ENCODE measurements around the gene PGD. TPM values are rescaled to one million over a fixed set of nuclear protein-coding genes. Genes with fewer than 3 reads are reported as not detected.

PGD gene
- total and polyA plus RNA-seq, 2 of the 13 experiments (the other 11 are each of a cell fraction or from before 2014, with no cell fraction given), result 64.8 to 210 TPM

DNA sequence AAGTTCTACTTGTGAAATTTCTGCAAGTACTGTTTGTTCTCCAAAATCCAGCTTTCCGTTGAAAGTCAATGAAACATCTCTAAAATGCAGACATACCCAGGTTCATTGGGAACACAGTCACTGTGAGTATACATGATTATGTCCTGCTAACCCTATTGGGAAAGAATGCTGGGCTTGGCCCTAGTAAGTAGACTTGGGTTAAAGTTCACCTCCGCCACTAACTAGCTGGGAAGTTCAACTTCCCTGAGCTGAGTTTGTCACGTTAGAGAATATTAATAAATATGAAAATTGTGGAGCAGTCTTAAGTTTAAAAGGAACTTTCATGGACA, 10.5 kb upstream of the PGD start (continued):
- TF ChIP-seq ARID5B (CRISPR knock-in tag; IDR thresholded peaks at IDR 0.05) (peak; percentile 37; the same call in 1 of the 2 replicates), ZNF382 (CRISPR knock-in tag; IDR thresholded peaks at IDR 0.05; ENCODE audit: borderline replicate concordance) (no peak), ZNF331 (CRISPR knock-in tag; IDR thresholded peaks at IDR 0.05) (0 out of 2 replicates have a peak, but pooled peaks have one; percentile 17), ZNF790 (CRISPR knock-in tag; IDR thresholded peaks at IDR 0.05; ENCODE audit: borderline replicate concordance) (no peak), CREB1 (IDR thresholded peaks at IDR 0.05) (no peak), CREB1 (CRISPR knock-in tag; IDR thresholded peaks at IDR 0.05) (peak; percentile 54), KDM6A (CRISPR knock-in tag; IDR thresholded peaks at IDR 0.05; ENCODE audit: low read depth) (0 out of 2 replicates have a peak, but pooled peaks have one; percentile 21), CEBPB (IDR thresholded peaks at IDR 0.05; ENCODE audit: borderline replicate concordance, low read depth, low read length) (peak; percentile 62; the same call in 1 of the 2 replicates), ZNF644 (CRISPR knock-in tag; IDR thresholded peaks at IDR 0.05; ENCODE audit: low read depth) (peak; percentile 52; the same call in 1 of the 2 replicates), HNF4G (IDR thresholded peaks at IDR 0.05; ENCODE audit: borderline replicate concordance, low read depth, low read length) (peak; percentile 54; the same call in 1 of the 2 replicates), HNF4G (CRISPR knock-in tag; IDR thresholded peaks at IDR 0.05; ENCODE audit: borderline replicate concordance, low read depth) (no peak), MIER2 (CRISPR knock-in tag; IDR thresholded peaks at IDR 0.05) (peak; percentile 50; the same call in 1 of the 2 replicates), BCL6 (CRISPR knock-in tag; IDR thresholded peaks at IDR 0.05) (0 out of 2 replicates have a peak, but pooled peaks have one; percentile 5), ZZZ3 (CRISPR knock-in tag; IDR thresholded peaks at IDR 0.05; ENCODE audit: borderline replicate concordance) (no peak), SOX13 (IDR thresholded peaks at IDR 0.05) (no peak), SOX13 (CRISPR knock-in tag; conservative IDR thresholded peaks at IDR 0.05 in 1 of 2, IDR thresholded peaks at IDR 0.05 in 1 of 2) (peak in 1 of 2 experiments; percentile 33; a peak in 1 of 4 replicates), CEBPG (CRISPR knock-in tag; IDR thresholded peaks at IDR 0.05) (peak; percentile 69), SOX6 (IDR thresholded peaks at IDR 0.05) (no peak), SOX6 (CRISPR knock-in tag; IDR thresholded peaks at IDR 0.05) (peak; percentile 39; the same call in 1 of the 2 replicates)
- TF ChIP-seq, protein P1, sequence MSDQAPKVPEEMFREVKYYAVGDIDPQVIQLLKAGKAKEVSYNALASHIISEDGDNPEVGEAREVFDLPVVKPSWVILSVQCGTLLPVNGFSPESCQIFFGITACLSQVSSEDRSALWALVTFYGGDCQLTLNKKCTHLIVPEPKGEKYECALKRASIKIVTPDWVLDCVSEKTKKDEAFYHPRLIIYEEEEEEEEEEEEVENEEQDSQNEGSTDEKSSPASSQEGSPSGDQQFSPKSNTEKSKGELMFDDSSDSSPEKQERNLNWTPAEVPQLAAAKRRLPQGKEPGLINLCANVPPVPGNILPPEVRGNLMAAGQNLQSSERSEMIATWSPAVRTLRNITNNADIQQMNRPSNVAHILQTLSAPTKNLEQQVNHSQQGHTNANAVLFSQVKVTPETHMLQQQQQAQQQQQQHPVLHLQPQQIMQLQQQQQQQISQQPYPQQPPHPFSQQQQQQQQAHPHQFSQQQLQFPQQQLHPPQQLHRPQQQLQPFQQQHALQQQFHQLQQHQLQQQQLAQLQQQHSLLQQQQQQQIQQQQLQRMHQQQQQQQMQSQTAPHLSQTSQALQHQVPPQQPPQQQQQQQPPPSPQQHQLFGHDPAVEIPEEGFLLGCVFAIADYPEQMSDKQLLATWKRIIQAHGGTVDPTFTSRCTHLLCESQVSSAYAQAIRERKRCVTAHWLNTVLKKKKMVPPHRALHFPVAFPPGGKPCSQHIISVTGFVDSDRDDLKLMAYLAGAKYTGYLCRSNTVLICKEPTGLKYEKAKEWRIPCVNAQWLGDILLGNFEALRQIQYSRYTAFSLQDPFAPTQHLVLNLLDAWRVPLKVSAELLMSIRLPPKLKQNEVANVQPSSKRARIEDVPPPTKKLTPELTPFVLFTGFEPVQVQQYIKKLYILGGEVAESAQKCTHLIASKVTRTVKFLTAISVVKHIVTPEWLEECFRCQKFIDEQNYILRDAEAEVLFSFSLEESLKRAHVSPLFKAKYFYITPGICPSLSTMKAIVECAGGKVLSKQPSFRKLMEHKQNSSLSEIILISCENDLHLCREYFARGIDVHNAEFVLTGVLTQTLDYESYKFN (CRISPR knock-in tag; conservative IDR thresholded peaks at IDR 0.05), result 0 out of 2 replicates have a peak, but pooled peaks have one; percentile 34
- TF ChIP-seq, protein P2, sequence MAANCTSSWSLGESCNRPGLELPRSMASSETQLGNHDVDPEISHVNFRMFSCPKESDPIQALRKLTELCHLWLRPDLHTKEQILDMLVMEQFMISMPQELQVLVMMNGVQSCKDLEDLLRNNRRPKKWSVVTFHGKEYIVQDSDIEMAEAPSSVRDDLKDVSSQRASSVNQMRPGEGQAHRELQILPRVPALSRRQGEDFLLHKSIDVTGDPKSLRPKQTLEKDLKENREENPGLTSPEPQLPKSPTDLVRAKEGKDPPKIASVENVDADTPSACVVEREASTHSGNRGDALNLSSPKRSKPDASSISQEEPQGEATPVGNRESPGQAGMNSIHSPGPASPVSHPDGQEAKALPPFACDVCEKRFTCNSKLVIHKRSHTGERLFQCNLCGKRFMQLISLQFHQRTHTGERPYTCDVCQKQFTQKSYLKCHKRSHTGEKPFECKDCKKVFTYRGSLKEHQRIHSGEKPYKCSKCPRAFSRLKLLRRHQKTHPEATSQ (CRISPR knock-in tag; IDR thresholded peaks at IDR 0.05; ENCODE audit: borderline replicate concordance), result no peak
